OCI-LY7 (cell line): ENCODE measurements around the gene ZNF836.

Source experiments
- CTCF ChIP-seq: fragments of 200-600 bp; sonication (generic); conservative IDR thresholded peaks from 2 replicates; pipeline ENCODE4 v1.5.1; 2014; ENCODE audit warnings: mild to moderate bottlenecking, antibody characterized with exemption, low read length, moderate library complexity, mixed read lengths
- EZH2phosphoT487 ChIP-seq: fragments of 200-600 bp; sonication (generic); IDR thresholded peaks from 2 replicates; pipeline ENCODE4 v1.6.1; 2018; ENCODE audit warnings: low read depth, borderline replicate concordance, mild to moderate bottlenecking, mixed run types, antibody characterized with exemption, low read length, moderate library complexity, mixed read lengths

- TF ChIP-seq CTCF (no peak), EZH2phosphoT487 (no peak)
Observed at GRCh38 chr19:52170863-52171320, 529 bp downstream of the ZNF836 start.
